GM12801 (cell line): ENCODE results near the gene SYNDIG1L.

ENCODE experiments used
- CTCF ChIP-seq: IDR thresholded peaks from one replicate; pipeline ENCODE4 v1.5.1; 2011; ENCODE audit warnings: control low read depth; ENCODE audit not compliant: insufficient read length; ENCODE audit errors: extremely low read depth

SYNDIG1L gene

DNA sequence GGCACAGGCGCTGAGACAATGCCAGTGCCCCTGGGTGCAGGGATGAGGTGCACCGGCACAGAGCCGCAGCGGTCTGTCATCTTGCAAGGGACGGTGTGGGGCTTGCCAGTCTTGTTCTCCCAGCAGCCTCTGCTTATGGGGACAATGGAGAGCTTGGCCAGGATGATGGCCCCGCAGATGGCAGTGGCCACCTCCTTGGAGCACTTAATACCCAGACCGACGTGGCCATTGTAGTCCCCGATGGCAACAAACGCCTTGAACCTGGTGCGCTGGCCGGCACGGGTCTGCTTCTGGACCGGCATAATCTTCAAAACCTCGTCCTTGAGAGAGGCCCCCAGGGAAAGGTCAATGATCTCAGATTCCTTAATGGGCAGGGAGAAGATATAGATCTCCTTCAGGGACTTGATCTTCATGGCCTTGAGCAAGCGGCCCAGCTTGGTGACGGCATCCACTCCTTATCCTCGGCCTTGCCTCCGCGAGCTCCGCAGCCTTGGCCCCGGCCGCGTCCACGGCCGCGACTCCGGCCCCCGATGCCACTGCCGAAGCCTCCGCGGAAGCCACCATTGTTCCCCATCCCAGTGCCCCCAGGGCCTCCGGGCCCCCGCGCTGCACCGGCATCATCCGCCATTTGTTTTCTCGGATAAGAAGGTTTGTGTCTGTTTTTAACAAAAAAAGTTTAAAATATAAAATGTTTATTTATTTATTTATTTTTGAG lies 47.9 kb downstream of the SYNDIG1L start:
- no peak for TF ChIP-seq CTCF

DNA sequence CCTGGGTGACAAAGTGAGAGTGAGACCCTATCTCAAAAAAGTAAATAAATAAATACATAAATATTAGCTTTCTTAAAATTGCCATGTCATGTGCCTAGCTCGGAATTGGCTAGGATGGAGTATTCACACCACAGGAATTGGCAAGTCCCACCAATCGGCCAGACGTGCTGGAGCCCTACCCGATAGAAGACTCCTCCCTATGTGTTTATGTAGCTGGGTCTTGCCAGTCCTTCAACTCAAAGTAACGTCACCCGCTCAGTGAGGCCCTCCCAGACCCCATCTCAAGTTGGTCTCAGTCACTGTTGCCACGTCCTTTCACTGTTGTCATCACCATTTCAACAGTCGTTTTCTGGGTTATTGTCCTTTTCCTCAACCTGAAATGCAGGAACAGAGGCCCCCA lies 57.6 kb downstream of the SYNDIG1L start:
- no peak for TF ChIP-seq CTCF

DNA sequence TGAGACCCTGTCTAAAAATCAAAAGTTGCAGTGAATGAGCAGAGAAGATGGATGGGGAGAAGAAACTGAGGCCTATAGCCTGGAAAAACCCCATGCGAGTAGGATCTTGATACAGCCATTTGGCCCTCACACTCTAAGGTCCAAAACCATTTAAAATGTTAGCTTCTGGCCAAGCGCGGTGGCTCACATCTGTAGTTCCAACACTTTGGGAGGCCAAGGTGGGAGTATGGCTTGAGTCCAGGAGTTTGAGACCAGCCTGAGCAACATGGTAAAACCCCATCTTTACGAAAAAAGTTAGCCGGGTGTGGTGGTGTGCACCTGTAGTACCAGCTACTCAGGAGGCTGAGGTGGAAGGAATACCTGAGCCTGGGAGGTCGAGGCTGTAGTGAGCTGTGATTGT lies 58.0 kb downstream of the SYNDIG1L start:
- TF ChIP-seq CTCF, result no peak

GRCh38 chr14:74364271-74364880 lies 61.6 kb downstream of the SYNDIG1L start:
- TF ChIP-seq CTCF, result no peak

GRCh38 chr14:74362361-74362915 lies 63.6 kb downstream of the SYNDIG1L start:
- peak; percentile 88 for TF ChIP-seq CTCF

GRCh38 chr14:74360163-74360562 lies 65.8 kb downstream of the SYNDIG1L start:
- TF ChIP-seq CTCF, result no peak

DNA sequence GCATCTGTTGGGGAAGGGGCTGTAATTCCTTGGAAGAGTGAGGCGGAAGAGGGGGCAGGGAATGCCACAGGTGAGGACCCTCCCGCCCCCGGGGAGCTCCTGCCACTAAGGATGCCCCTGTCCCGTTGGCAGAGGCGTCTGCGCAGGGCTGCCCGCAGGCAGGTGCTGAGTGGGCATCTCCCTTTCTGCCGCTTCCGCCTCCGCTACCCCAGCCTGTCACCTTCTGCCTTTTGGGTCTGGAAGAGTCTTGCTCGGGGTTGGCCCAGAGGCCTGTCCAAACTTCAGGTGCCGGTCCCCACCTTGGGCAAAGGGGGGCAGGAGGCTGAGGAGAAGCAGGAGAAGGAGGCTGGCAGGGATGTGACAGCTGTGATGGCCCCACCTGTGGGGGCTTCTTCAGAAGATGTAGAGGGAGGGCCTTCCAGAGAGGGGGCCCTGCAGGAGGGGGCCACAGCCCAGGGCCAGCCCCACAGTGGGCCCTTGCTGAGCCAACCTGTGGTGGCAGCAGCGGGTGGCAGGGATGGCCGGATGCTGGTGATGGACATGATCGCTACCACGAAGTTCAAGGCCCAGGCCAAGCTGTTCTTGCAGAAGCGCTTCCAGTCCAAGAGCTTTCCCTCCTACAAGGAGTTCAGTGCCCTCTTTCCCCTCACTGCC lies 67.7 kb downstream of the SYNDIG1L start:
- no peak for TF ChIP-seq CTCF
